GM12878 (cell line): ENCODE measurements around the gene EPN1. TPM values are rescaled to one million over a fixed set of nuclear protein-coding genes. Genes with fewer than 3 reads are reported as not detected.

Source experiments
- ATF3 ChIP-seq: IDR thresholded peaks from 2 replicates; pipeline ENCODE4 v1.6.1; 2011; ENCODE audit warnings: low read depth, mild to moderate bottlenecking, low read length, moderate library complexity, borderline replicate concordance; ENCODE audit errors: extremely low read depth
- BCL11A ChIP-seq: IDR thresholded peaks from 2 replicates; pipeline ENCODE4 v1.6.1; 2011; ENCODE audit warnings: low read depth, low read length
- BHLHE40 ChIP-seq, 2 experiments: fragments of 450-650 bp in 1 of 2; IDR thresholded peaks; 2 replicates each; pipeline ENCODE4 v1.6.1; 2011 to 2017; ENCODE audit warnings: low read depth in 2 of 2, borderline replicate concordance in 1 of 2, improper control_type of control experiment in 1 of 2, low read length in 1 of 2, mild to moderate bottlenecking in 1 of 2
- CEBPB ChIP-seq, 2 experiments: fragments of 150-350 bp in 1 of 2; IDR thresholded peaks; 2 replicates each; pipeline ENCODE4 v1.6.1; 2012 to 2014; ENCODE audit warnings: low read depth in 2 of 2, low read length in 2 of 2, borderline replicate concordance in 1 of 2, inconsistent platforms in 1 of 2
- CHD4 ChIP-seq: fragments of 200-600 bp; sonication (generic); IDR thresholded peaks from 2 replicates; pipeline ENCODE4 v1.6.1; 2016; ENCODE audit warnings: mild to moderate bottlenecking
- EED ChIP-seq: sonication (generic); IDR thresholded peaks from 2 replicates; pipeline ENCODE4 v1.6.1; 2016; ENCODE audit warnings: antibody characterized with exemption, low read depth
- ESRRA ChIP-seq: IDR thresholded peaks from 2 replicates; pipeline ENCODE4 v1.6.1; 2012; ENCODE audit warnings: mild to moderate bottlenecking, low read length, improper control_type of control experiment
- IRF5 ChIP-seq: fragments of 450-650 bp; IDR thresholded peaks from 2 replicates; pipeline ENCODE4 v1.6.1; 2017; ENCODE audit warnings: borderline replicate concordance
- NKRF ChIP-seq: fragments of 450-650 bp; conservative IDR thresholded peaks from 2 replicates; pipeline ENCODE4 v1.6.1; 2017; ENCODE audit warnings: mild to moderate bottlenecking, moderate library complexity
- PAX8 ChIP-seq: fragments of 450-650 bp; IDR thresholded peaks from 2 replicates; pipeline ENCODE4 v1.6.1; 2017; ENCODE audit warnings: mild to moderate bottlenecking, moderate library complexity
- POLR2AphosphoS2 ChIP-seq: IDR thresholded peaks from 2 replicates; pipeline ENCODE4 v1.6.1; 2011; ENCODE audit warnings: low read depth, mild to moderate bottlenecking, low read length, improper control_type of control experiment, moderate library complexity
- POU2F2 ChIP-seq: IDR thresholded peaks from 3 replicates; pipeline ENCODE4 v1.6.1; 2011; ENCODE audit warnings: low read depth, mild to moderate bottlenecking, low read length, borderline replicate concordance
- PRDM15 ChIP-seq: fragments of 450-650 bp; formaldehyde crosslinking; IDR thresholded peaks from 2 replicates; pipeline ENCODE4 v1.4.0; 2020; ENCODE audit warnings: mild to moderate bottlenecking, moderate library complexity
- RAD51 ChIP-seq: fragments of 450-650 bp; IDR thresholded peaks from 2 replicates; pipeline ENCODE4 v1.6.1; 2016; ENCODE audit warnings: moderate library complexity, mild to moderate bottlenecking, inconsistent platforms
- SREBF1 ChIP-seq: IDR thresholded peaks from 2 replicates; pipeline ENCODE4 v1.6.1; 2012; ENCODE audit warnings: mild to moderate bottlenecking, low read length
- WRNIP1 ChIP-seq: IDR thresholded peaks from 2 replicates; pipeline ENCODE4 v1.6.1; 2011; ENCODE audit warnings: low read depth, low read length, improper control_type of control experiment, borderline replicate concordance
- ZNF24 ChIP-seq: fragments of 450-650 bp; IDR thresholded peaks from 2 replicates; pipeline ENCODE4 v1.6.1; 2017; ENCODE audit warnings: antibody characterized with exemption, mild to moderate bottlenecking
- ZNF384 ChIP-seq: IDR thresholded peaks from 2 replicates; pipeline ENCODE4 v1.6.1; 2012; ENCODE audit warnings: low read depth, mild to moderate bottlenecking, low read length, improper control_type of control experiment, borderline replicate concordance
- ZZZ3 ChIP-seq: IDR thresholded peaks from 2 replicates; pipeline ENCODE4 v1.6.1; 2011; ENCODE audit warnings: low read depth; ENCODE audit not compliant: control insufficient read depth, insufficient read length
- polyA plus RNA-seq, 11 experiments: library from polyadenylated mRNA; depleted of rRNA in 4 of 11; unstranded in 6 of 11; stranded (reverse) in 5 of 11; fragments of >200 nt; fragmentation: Nextera tagmentation in 4 of 11; fragmentation: Illumina TruSeq in 1 of 11; extraction: Ambion mirVana in 4 of 11; extraction: Trizol in 1 of 11; gene quantifications; 1 replicate in 1 of 11; 2 replicates in 10 of 11; pipeline versions ENCODE4 v1.2.1 to v1.2.3, GENCODE V29; 2011 to 2016; ENCODE audit warnings: inconsistent platforms in 2 of 11, missing spikeins in 2 of 11, low read depth in 1 of 11
- total RNA-seq, 4 experiments: library from RNA; depleted of rRNA in 3 of 4; stranded (reverse); fragments of >200 nt in 3 of 4; fragmentation: Illumina TruSeq in 1 of 4; extraction: Trizol in 1 of 4; gene quantifications; 2 replicates each; pipeline versions ENCODE4 v1.2.1 to v1.2.3, GENCODE V29; 2013 to 2021

The EPN1 gene
- total and polyA plus RNA-seq, 10 of the 15 experiments (the other 5 are each of a cell fraction or from before 2014, with no cell fraction given) = 0.11 to 88.5 (median 10.6) TPM

GRCh38 chr19:55674841-55675660 is at the start of gene EPN1 (continued):
- no peak for TF ChIP-seq PRDM15 (CRISPR knock-in tag)
- no peak for TF ChIP-seq CHD4
- peak; percentile 88 to 96 for TF ChIP-seq BHLHE40 (IDR thresholded peaks at IDR 0.05; ENCODE audit: borderline replicate concordance in 1 of 2, low read depth in 2 of 2, low read length in 1 of 2)
- no peak; the same call in 1 of the 2 replicates for TF ChIP-seq ZNF24
- no peak for TF ChIP-seq RAD51
- peak; percentile 91 for TF ChIP-seq POLR2AphosphoS2
- no peak for TF ChIP-seq ATF3
- TF ChIP-seq ZNF384 = no peak
- no peak for TF ChIP-seq PAX8
- 0 out of 2 replicates have a peak, but pooled peaks have one; percentile 20 for TF ChIP-seq ESRRA
- TF ChIP-seq NKRF = peak; percentile 92
- TF ChIP-seq EED = no peak
- TF ChIP-seq CEBPB (IDR thresholded peaks at IDR 0.05; ENCODE audit: borderline replicate concordance in 1 of 2, low read depth in 2 of 2, low read length in 2 of 2) = no peak
- no peak for TF ChIP-seq BCL11A
- TF ChIP-seq SREBF1 = no peak
- TF ChIP-seq ZZZ3 = no peak
- TF ChIP-seq POU2F2 = 0 out of 3 replicates have a peak, but pooled peaks have one; percentile 24
- no peak for TF ChIP-seq IRF5
- no peak for TF ChIP-seq WRNIP1
